HepG2 (cell line): ENCODE measurements around the gene ZNF544. TPM values are rescaled to one million over a fixed set of nuclear protein-coding genes. Genes with fewer than 3 reads are reported as not detected.

Experiments
- CBX5 ChIP-seq: sonication (generic); formaldehyde crosslinking; IDR thresholded peaks from 2 replicates; pipeline ENCODE4 v1.4.0; 2020; ENCODE audit warnings: missing genetic modification reagents, borderline replicate concordance
- FOXA1 ChIP-seq, 2 experiments: fragments of 450-650 bp in 1 of 2; sonication (generic) in 1 of 2; formaldehyde crosslinking in 1 of 2; IDR thresholded peaks; 2 replicates each; pipeline versions ENCODE4 v1.4.0 to v1.6.1; 2016 to 2020; ENCODE audit warnings: missing genetic modification reagents in 1 of 2
- HBP1 ChIP-seq: IDR thresholded peaks from 2 replicates; pipeline ENCODE4 v1.6.1; 2016; ENCODE audit warnings: low read depth, control low read depth
- KDM5A ChIP-seq: fragments of 200-600 bp; sonication (generic); IDR thresholded peaks from 2 replicates; pipeline ENCODE4 v1.7.0; 2018; ENCODE audit warnings: antibody characterized with exemption, mild to moderate bottlenecking, low read length, borderline replicate concordance
- NFE2L1 ChIP-seq: sonication (generic); formaldehyde crosslinking; IDR thresholded peaks from 2 replicates; pipeline ENCODE4 v1.4.0; 2020; ENCODE audit warnings: missing genetic modification reagents, mild to moderate bottlenecking, borderline replicate concordance
- REXO4 ChIP-seq: sonication (generic); formaldehyde crosslinking; IDR thresholded peaks from 2 replicates; pipeline ENCODE4 v1.8.0; 2022; ENCODE audit warnings: missing genetic modification reagents, mild to moderate bottlenecking, borderline replicate concordance
- RFXANK ChIP-seq: IDR thresholded peaks from 2 replicates; pipeline ENCODE4 v1.6.1; 2016
- TAF15 ChIP-seq: fragments of 200-400 bp; formaldehyde crosslinking; IDR thresholded peaks from one replicate; pipeline ENCODE4 v1.6.1; 2018; ENCODE audit warnings: mild to moderate bottlenecking, low read depth, low read length; ENCODE audit not compliant: poor library complexity, severe bottlenecking
- ZNF251 ChIP-seq: sonication (generic); formaldehyde crosslinking; IDR thresholded peaks from 2 replicates; pipeline ENCODE4 v1.9.0; 2021; ENCODE audit warnings: mild to moderate bottlenecking, missing genetic modification reagents
- ZNF275 ChIP-seq: sonication (generic); formaldehyde crosslinking; IDR thresholded peaks from 2 replicates; pipeline ENCODE4 v1.8.0; 2022; ENCODE audit warnings: missing genetic modification reagents, mild to moderate bottlenecking, inconsistent platforms, borderline replicate concordance
- ZNF446 ChIP-seq: sonication (generic); formaldehyde crosslinking; IDR thresholded peaks from 2 replicates; pipeline ENCODE4 v1.5.0; 2020; ENCODE audit warnings: mild to moderate bottlenecking, missing genetic modification reagents
- ZNF547 ChIP-seq: sonication (generic); formaldehyde crosslinking; IDR thresholded peaks from 2 replicates; pipeline ENCODE4 v1.5.1; 2020; ENCODE audit warnings: mild to moderate bottlenecking, missing genetic modification reagents
- ZNF616 ChIP-seq: sonication (generic); formaldehyde crosslinking; IDR thresholded peaks from 2 replicates; pipeline ENCODE4 v1.5.0; 2020; ENCODE audit warnings: low read depth, mild to moderate bottlenecking, missing genetic modification reagents
- ZNF687 ChIP-seq: sonication (generic); formaldehyde crosslinking; IDR thresholded peaks from 2 replicates; pipeline ENCODE4 v1.5.1; 2020; ENCODE audit warnings: mild to moderate bottlenecking, missing genetic modification reagents, moderate library complexity
- ZNF776 ChIP-seq: sonication (generic); formaldehyde crosslinking; IDR thresholded peaks from 2 replicates; pipeline ENCODE4 v1.4.0; 2020; ENCODE audit warnings: mild to moderate bottlenecking, missing genetic modification reagents
- polyA plus RNA-seq, 8 experiments: library from polyadenylated mRNA; depleted of rRNA in 3 of 8; stranded (reverse) in 7 of 8; unstranded in 1 of 8; fragments of >200 nt; fragmentation: Illumina TruSeq in 4 of 8; extraction: Trizol in 4 of 8; gene quantifications; 2 replicates each; pipeline versions ENCODE4 v1.2.1 to v1.2.3, GENCODE V29; 2011 to 2016; ENCODE audit warnings: low read depth in 4 of 8, missing spikeins in 1 of 8, mixed read lengths in 1 of 8; ENCODE audit not compliant: insufficient read depth in 1 of 8
- total RNA-seq, 5 experiments: library from RNA; depleted of rRNA; stranded (reverse); fragments of >200 nt; fragmentation: Illumina TruSeq; extraction: Trizol; gene quantifications; 2 replicates each; pipeline ENCODE4 v1.2.3, GENCODE V29; 2016; ENCODE audit warnings: low read depth in 1 of 5
- TF ChIP-seq, protein P1 (sequence below): sonication (generic); formaldehyde crosslinking; IDR thresholded peaks from 2 replicates; pipeline ENCODE4 v1.9.0; 2022; ENCODE audit warnings: low read depth, missing genetic modification reagents
- TF ChIP-seq, protein P2 (sequence below): sonication (generic); formaldehyde crosslinking; IDR thresholded peaks from 2 replicates; pipeline ENCODE4 v1.5.0; 2020; ENCODE audit warnings: missing genetic modification reagents
- TF ChIP-seq, protein P3 (sequence below): sonication (generic); formaldehyde crosslinking; IDR thresholded peaks from 2 replicates; pipeline ENCODE4 v1.4.0; 2020; ENCODE audit warnings: low read depth, mild to moderate bottlenecking, missing genetic modification reagents

The ZNF544 gene
- total and polyA plus RNA-seq, 2 of the 13 experiments (the other 11 are each of a cell fraction or from before 2014, with no cell fraction given) = 13.1 to 17.0 TPM

GRCh38 chr19:58278541-58279041, 49.9 kb downstream of the ZNF544 start, which contains the start of gene ZNF8 (continued):
- TF ChIP-seq KDM5A = no peak; the same call in 1 of the 2 replicates
- TF ChIP-seq HBP1 (CRISPR knock-in tag) = no peak
- TF ChIP-seq ZNF547 (CRISPR knock-in tag) = no peak
- TF ChIP-seq, protein P1, sequence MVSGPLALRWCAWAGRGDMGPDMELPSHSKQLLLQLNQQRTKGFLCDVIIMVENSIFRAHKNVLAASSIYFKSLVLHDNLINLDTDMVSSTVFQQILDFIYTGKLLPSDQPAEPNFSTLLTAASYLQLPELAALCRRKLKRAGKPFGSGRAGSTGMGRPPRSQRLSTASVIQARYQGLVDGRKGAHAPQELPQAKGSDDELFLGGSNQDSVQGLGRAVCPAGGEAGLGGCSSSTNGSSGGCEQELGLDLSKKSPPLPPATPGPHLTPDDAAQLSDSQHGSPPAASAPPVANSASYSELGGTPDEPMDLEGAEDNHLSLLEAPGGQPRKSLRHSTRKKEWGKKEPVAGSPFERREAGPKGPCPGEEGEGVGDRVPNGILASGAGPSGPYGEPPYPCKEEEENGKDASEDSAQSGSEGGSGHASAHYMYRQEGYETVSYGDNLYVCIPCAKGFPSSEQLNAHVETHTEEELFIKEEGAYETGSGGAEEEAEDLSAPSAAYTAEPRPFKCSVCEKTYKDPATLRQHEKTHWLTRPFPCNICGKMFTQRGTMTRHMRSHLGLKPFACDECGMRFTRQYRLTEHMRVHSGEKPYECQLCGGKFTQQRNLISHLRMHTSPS (CRISPR knock-in tag) = peak; percentile 92; the same call in 1 of the 2 replicates
- no peak for TF ChIP-seq ZNF275 (CRISPR knock-in tag)
- peak; percentile 65; the same call in 1 of the 2 replicates for TF ChIP-seq RFXANK (CRISPR knock-in tag)
- no peak for TF ChIP-seq TAF15
- no peak for TF ChIP-seq ZNF776 (CRISPR knock-in tag)
- TF ChIP-seq ZNF616 (CRISPR knock-in tag) = no peak
- no peak for TF ChIP-seq REXO4 (CRISPR knock-in tag)
- TF ChIP-seq, protein P2, sequence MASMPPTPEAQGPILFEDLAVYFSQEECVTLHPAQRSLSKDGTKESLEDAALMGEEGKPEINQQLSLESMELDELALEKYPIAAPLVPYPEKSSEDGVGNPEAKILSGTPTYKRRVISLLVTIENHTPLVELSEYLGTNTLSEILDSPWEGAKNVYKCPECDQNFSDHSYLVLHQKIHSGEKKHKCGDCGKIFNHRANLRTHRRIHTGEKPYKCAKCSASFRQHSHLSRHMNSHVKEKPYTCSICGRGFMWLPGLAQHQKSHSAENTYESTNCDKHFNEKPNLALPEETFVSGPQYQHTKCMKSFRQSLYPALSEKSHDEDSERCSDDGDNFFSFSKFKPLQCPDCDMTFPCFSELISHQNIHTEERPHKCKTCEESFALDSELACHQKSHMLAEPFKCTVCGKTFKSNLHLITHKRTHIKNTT (CRISPR knock-in tag) = no peak
- TF ChIP-seq NFE2L1 (CRISPR knock-in tag) = no peak
- no peak for TF ChIP-seq ZNF251 (CRISPR knock-in tag)
- no peak for TF ChIP-seq FOXA1 (IDR thresholded peaks at IDR 0.05)
- no peak for TF ChIP-seq FOXA1 (CRISPR knock-in tag; IDR thresholded peaks at IDR 0.05)
- peak; percentile 24; the same call in 1 of the 2 replicates for TF ChIP-seq CBX5 (CRISPR knock-in tag)
- peak; percentile 79; the same call in 1 of the 2 replicates for TF ChIP-seq ZNF446 (CRISPR knock-in tag)
- TF ChIP-seq, protein P3, sequence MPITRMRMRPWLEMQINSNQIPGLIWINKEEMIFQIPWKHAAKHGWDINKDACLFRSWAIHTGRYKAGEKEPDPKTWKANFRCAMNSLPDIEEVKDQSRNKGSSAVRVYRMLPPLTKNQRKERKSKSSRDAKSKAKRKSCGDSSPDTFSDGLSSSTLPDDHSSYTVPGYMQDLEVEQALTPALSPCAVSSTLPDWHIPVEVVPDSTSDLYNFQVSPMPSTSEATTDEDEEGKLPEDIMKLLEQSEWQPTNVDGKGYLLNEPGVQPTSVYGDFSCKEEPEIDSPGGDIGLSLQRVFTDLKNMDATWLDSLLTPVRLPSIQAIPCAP = no peak
- TF ChIP-seq ZNF687 (CRISPR knock-in tag) = peak; percentile 79; the same call in 1 of the 2 replicates
